HepG2 (cell line): Measurements from ENCODE around the gene ARHGAP23. TPM values are rescaled to one million over a fixed set of nuclear protein-coding genes. Genes with fewer than 3 reads are reported as not detected.
"Not testable (repeated sequence)": the region's sequence is repeated elsewhere in the genome, so short reads cannot be mapped to it uniquely, and the experiment has no call there.

Source experiments
- ATAC-seq: fragments of 200-7000 bp; cut with Tn5 transposase; 3 replicates; pipeline ENCODE4 v1.9.1; 2020; ENCODE audit warnings: mild to moderate bottlenecking, moderate library complexity
- BruUV-seq: library from RNA; stranded (reverse); fragments of 400-500 nt; replicated peaks from 2 replicates; lab custom pipeline; 2021; lab: Mats Ljungman, UMichigan
- CTCF ChIA-PET: fragments of 300-600 bp; formaldehyde crosslinking; extraction: SDS; loops from one replicate; lab custom pipeline; 2021; ENCODE audit warnings: low total read pairs, inconsistent platforms, low intra/inter-chr PET ratio; lab: Yijun Ruan, JAX
- POLR2A ChIA-PET: fragments of 350-600 bp; sonication (Branson Sonifier 250); formaldehyde crosslinking; loops from one replicate; lab custom pipeline; 2020; ENCODE audit warnings: antibody characterized with exemption, inconsistent platforms; lab: Yijun Ruan, JAX
- DNase-seq: peaks from one replicate; pipeline ENCODE4 v3.0.0-alpha.2; 2015; ENCODE audit warnings: low spot score
- FAIRE-seq: peaks from 3 replicates; lab custom pipeline; 2011; peaks lifted over from hg19 to GRCh38; lab: Jason Lieb, UNC
- H2AFZ ChIP-seq: one replicate; pipeline ENCODE4 v1.6.1; 2011; ENCODE audit warnings: low read length, inconsistent platforms
- H3K27ac ChIP-seq: fragments of 300-600 bp; 3 replicates; pipeline ENCODE4 v1.8.0; 2011; ENCODE audit warnings: mixed run types, mild to moderate bottlenecking, mixed read lengths, low read length, inconsistent platforms; ENCODE audit not compliant: insufficient read depth; ENCODE audit errors: extremely low read length
- H3K27me3 ChIP-seq, 2 experiments: fragments of 200-600 bp in 1 of 2; 2 replicates in 1 of 2; 3 replicates in 1 of 2; pipeline versions ENCODE4 v1.6.0 to v1.8.0; 2011; ENCODE audit warnings: low read length in 2 of 2, mild to moderate bottlenecking in 2 of 2, moderate library complexity in 2 of 2, inconsistent platforms in 1 of 2; ENCODE audit not compliant: insufficient read depth in 2 of 2, control insufficient read depth in 1 of 2
- H3K36me3 ChIP-seq, 2 experiments: fragments of 200-600 bp in 1 of 2; replicated peaks in 1 of 2; 2 replicates in 1 of 2; 3 replicates in 1 of 2; pipeline versions ENCODE4 v1.5.1 to v1.8.0; 2011; ENCODE audit warnings: low read length in 2 of 2, inconsistent platforms in 1 of 2; ENCODE audit not compliant: insufficient read depth in 2 of 2, control insufficient read depth in 1 of 2
- H3K4me1 ChIP-seq: 2 replicates; pipeline ENCODE4 v1.5.1; 2012; ENCODE audit warnings: low read length, inconsistent platforms; ENCODE audit not compliant: insufficient read depth
- H3K4me2 ChIP-seq: 2 replicates; pipeline ENCODE4 v1.6.0; 2011; ENCODE audit warnings: low read depth, low read length, inconsistent platforms
- H3K4me3 ChIP-seq, 3 experiments: fragments of 200-600 bp in 1 of 3; sonication (generic), shearing (Covaris generic) in 1 of 3; replicated peaks in 1 of 3; 2 replicates each; pipeline ENCODE4 v1.5.1; 2011 to 2016; ENCODE audit warnings: low read length in 3 of 3, inconsistent platforms in 2 of 3, low read depth in 2 of 3, mild to moderate bottlenecking in 2 of 3, control low read depth in 1 of 3, mixed read lengths in 1 of 3; ENCODE audit not compliant: insufficient read depth in 1 of 3
- H3K79me2 ChIP-seq: one replicate; pipeline ENCODE4 v1.6.1; 2011; ENCODE audit warnings: low read length, inconsistent platforms; ENCODE audit not compliant: insufficient read depth
- H3K9ac ChIP-seq: 2 replicates; pipeline ENCODE4 v1.6.0; 2011; ENCODE audit warnings: mild to moderate bottlenecking, low read depth, low read length, inconsistent platforms; ENCODE audit not compliant: insufficient read depth
- H3K9me3 ChIP-seq: 2 replicates; pipeline ENCODE4 v1.5.1; 2012; ENCODE audit warnings: mild to moderate bottlenecking, low read length
- H4K20me1 ChIP-seq: 2 replicates; pipeline ENCODE4 v1.6.0; 2011; ENCODE audit warnings: inconsistent platforms, mild to moderate bottlenecking, low read length, moderate library complexity; ENCODE audit not compliant: insufficient read depth
- ARHGAP35 ChIP-seq: sonication (generic); formaldehyde crosslinking; IDR thresholded peaks from 2 replicates; pipeline ENCODE4 v1.9.0; 2022; ENCODE audit warnings: mild to moderate bottlenecking, inconsistent platforms, moderate library complexity, missing genetic modification reagents, borderline replicate concordance
- GATAD2A ChIP-seq: IDR thresholded peaks from 2 replicates; pipeline ENCODE4 v1.6.1; 2016
- HOXA3 ChIP-seq: sonication (generic); formaldehyde crosslinking; IDR thresholded peaks from 2 replicates; pipeline ENCODE4 v1.5.0; 2020; ENCODE audit warnings: missing genetic modification reagents
- MIER3 ChIP-seq: IDR thresholded peaks from 2 replicates; pipeline ENCODE4 v1.6.1; 2016; ENCODE audit warnings: missing compliant biosample characterization, borderline replicate concordance
- TEAD2 ChIP-seq: sonication (generic); formaldehyde crosslinking; IDR thresholded peaks from 2 replicates; pipeline ENCODE4 v1.9.0; 2021; ENCODE audit warnings: missing genetic modification reagents
- TGIF2 ChIP-seq: IDR thresholded peaks from 2 replicates; pipeline ENCODE4 v1.6.1; 2016; ENCODE audit warnings: control low read depth, missing compliant biosample characterization
- THAP11 ChIP-seq: IDR thresholded peaks from 2 replicates; pipeline ENCODE4 v1.6.1; 2016; ENCODE audit warnings: missing biosample characterization, missing genetic modification reagents
- ZNF142 ChIP-seq: sonication (generic); formaldehyde crosslinking; IDR thresholded peaks from 2 replicates; pipeline ENCODE4 v1.4.0; 2020; ENCODE audit warnings: missing genetic modification reagents
- ZNF644 ChIP-seq: IDR thresholded peaks from 2 replicates; pipeline ENCODE4 v1.6.1; 2016; ENCODE audit warnings: low read depth
- ZNF652 ChIP-seq: IDR thresholded peaks from 2 replicates; pipeline ENCODE4 v1.6.1; 2016; ENCODE audit warnings: low read depth, borderline replicate concordance
- WGBS: methylation state at CpG from one replicate; pipeline ENCODE4 v1.1.6; 2017; ENCODE audit warnings: low lambda C conversion rate; 5-methylcytosine and 5-hydroxymethylcytosine counted together
- in situ Hi-C: cut with HindIII; loops from 2 replicates; pipeline ENCODE4 v1.10.0; 2017; ENCODE audit warnings: low pct_unique_long_range_greater_than_20kb; ENCODE audit not compliant: extremely low pct_ligation_motif_present
- intact Hi-C: fragments of 100-400 bp; cut with micrococcal nuclease; formaldehyde crosslinking; loops from one replicate; pipeline ENCODE4 v1.10.0; 2022; ENCODE audit not compliant: unreplicated experiment
- polyA plus RNA-seq, 8 experiments: library from polyadenylated mRNA; depleted of rRNA in 3 of 8; stranded (reverse) in 7 of 8; unstranded in 1 of 8; fragments of >200 nt; fragmentation: Illumina TruSeq in 4 of 8; extraction: Trizol in 4 of 8; gene quantifications; 2 replicates each; pipeline versions ENCODE4 v1.2.1 to v1.2.3, GENCODE V29; 2011 to 2016; ENCODE audit warnings: low read depth in 4 of 8, missing spikeins in 1 of 8, mixed read lengths in 1 of 8; ENCODE audit not compliant: insufficient read depth in 1 of 8
- total RNA-seq, 5 experiments: library from RNA; depleted of rRNA; stranded (reverse); fragments of >200 nt; fragmentation: Illumina TruSeq; extraction: Trizol; gene quantifications; 2 replicates each; pipeline ENCODE4 v1.2.3, GENCODE V29; 2016; ENCODE audit warnings: low read depth in 1 of 5
- TF ChIP-seq, protein P1 (sequence below): sonication (generic); formaldehyde crosslinking; IDR thresholded peaks from 2 replicates; pipeline ENCODE4 v1.5.0; 2020; ENCODE audit warnings: mild to moderate bottlenecking, missing genetic modification reagents, moderate library complexity

Gene ARHGAP23
- total and polyA plus RNA-seq, 2 of the 13 experiments (the other 11 are each of a cell fraction or from before 2014, with no cell fraction given): 0.03 TPM; not detected in 1

DNA sequence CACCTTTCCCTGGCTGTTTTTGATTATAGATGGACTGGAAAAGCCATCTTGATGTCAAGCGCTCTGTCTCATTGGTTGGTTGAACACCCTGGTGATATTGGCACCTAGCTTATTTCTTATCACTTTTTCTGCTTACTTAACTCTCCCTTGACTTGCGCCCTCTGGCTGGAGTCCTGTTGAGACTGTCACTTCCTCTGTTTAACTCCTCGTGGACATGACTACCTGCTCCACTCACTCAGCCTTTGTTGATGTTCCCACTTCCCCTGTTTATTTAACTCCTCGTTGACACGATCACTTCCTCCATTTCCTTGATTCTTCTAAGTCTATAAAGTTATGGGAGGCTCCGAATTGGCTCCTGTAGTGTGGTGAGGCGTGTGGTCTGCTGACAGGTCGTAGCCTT, 43.0 kb downstream of the ARHGAP23 start:
- POLR2A ChIA-PET, H3K4me3 ChIP-seq, H2AFZ ChIP-seq, H3K4me1 ChIP-seq, H3K9ac ChIP-seq, H3K9me3 ChIP-seq, in situ Hi-C loops, H3K27ac ChIP-seq, H3K4me2 ChIP-seq, FAIRE-seq, BruUV-seq, DNase-seq, H3K79me2 ChIP-seq, H4K20me1 ChIP-seq, H3K36me3 ChIP-seq, ATAC-seq, CTCF ChIA-PET: not testable (repeated sequence)
- H3K27me3 ChIP-seq: peaks cover 16 to 56% of the 10 kb centered on the region in 2 experiments; a peak in 4 of 5 replicates
- intact Hi-C loops: loop anchor here (5.0 kb wide), 1 partner anchor 49 kb away; no protein-coding TSS in a partner anchor
- TF ChIP-seq ZNF652: peak; percentile 56; the same call in 1 of the 2 replicates
- 35% methylated on average over 8 of the region's 8 CpGs for WGBS

GRCh38 chr17:38474666-38475065, 46.4 kb downstream of the ARHGAP23 start:
- WGBS: 22% methylated on average over 8 of the region's 8 CpGs
- ATAC-seq (peak; percentile 46; the same call in 1 of the 3 replicates), DNase-seq (peak; percentile 59)
- H3K27ac ChIP-seq, H3K4me2 ChIP-seq, H3K9me3 ChIP-seq, FAIRE-seq, H4K20me1 ChIP-seq, H3K4me3 ChIP-seq, POLR2A ChIA-PET, H3K79me2 ChIP-seq, H3K9ac ChIP-seq, H2AFZ ChIP-seq, BruUV-seq, H3K36me3 ChIP-seq, H3K4me1 ChIP-seq: not testable (repeated sequence)
- CTCF ChIA-PET: interaction anchor here (4.6 kb wide), 1 partner anchor 31 kb away, joined by 21 read pairs; no protein-coding TSS in a partner anchor
- H3K27me3 ChIP-seq: peaks cover 5 to 33% of the 10 kb centered on the region in 2 experiments; a peak in 4 of 5 replicates
- intact Hi-C loops: loop anchor here (1.0 to 5.0 kb wide), 2 partner anchors 30 to 52 kb away; no protein-coding TSS in a partner anchor
- in situ Hi-C loops: loop anchor here (5.0 kb wide), 1 partner anchor 47 kb away; the partner anchor contains the start of gene ARHGAP23
- 0 out of 2 replicates have a peak, but pooled peaks have one; percentile 27 for TF ChIP-seq ZNF142 (CRISPR knock-in tag)
- TF ChIP-seq ZNF644 (CRISPR knock-in tag): 0 out of 2 replicates have a peak, but pooled peaks have one; percentile 39
- peak; percentile 40; the same call in 1 of the 2 replicates for TF ChIP-seq THAP11 (CRISPR knock-in tag)
- TF ChIP-seq GATAD2A (CRISPR knock-in tag): 0 out of 2 replicates have a peak, but pooled peaks have one; percentile 15
- peak; percentile 33; the same call in 1 of the 2 replicates for TF ChIP-seq MIER3
- 0 out of 2 replicates have a peak, but pooled peaks have one; percentile 17 for TF ChIP-seq ARHGAP35
- peak; percentile 61 for TF ChIP-seq HOXA3 (CRISPR knock-in tag)
- peak; percentile 65; the same call in 1 of the 2 replicates for TF ChIP-seq TGIF2 (CRISPR knock-in tag)
- TF ChIP-seq, protein P1, sequence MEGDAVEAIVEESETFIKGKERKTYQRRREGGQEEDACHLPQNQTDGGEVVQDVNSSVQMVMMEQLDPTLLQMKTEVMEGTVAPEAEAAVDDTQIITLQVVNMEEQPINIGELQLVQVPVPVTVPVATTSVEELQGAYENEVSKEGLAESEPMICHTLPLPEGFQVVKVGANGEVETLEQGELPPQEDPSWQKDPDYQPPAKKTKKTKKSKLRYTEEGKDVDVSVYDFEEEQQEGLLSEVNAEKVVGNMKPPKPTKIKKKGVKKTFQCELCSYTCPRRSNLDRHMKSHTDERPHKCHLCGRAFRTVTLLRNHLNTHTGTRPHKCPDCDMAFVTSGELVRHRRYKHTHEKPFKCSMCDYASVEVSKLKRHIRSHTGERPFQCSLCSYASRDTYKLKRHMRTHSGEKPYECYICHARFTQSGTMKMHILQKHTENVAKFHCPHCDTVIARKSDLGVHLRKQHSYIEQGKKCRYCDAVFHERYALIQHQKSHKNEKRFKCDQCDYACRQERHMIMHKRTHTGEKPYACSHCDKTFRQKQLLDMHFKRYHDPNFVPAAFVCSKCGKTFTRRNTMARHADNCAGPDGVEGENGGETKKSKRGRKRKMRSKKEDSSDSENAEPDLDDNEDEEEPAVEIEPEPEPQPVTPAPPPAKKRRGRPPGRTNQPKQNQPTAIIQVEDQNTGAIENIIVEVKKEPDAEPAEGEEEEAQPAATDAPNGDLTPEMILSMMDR (CRISPR knock-in tag): peak; percentile 72
- 0 out of 2 replicates have a peak, but pooled peaks have one; percentile 38 for TF ChIP-seq TEAD2 (CRISPR knock-in tag)
